Panc1 (cell line): Measurements from ENCODE around the gene SERPINA4. TPM values are rescaled to one million over a fixed set of nuclear protein-coding genes. Genes with fewer than 3 reads are reported as not detected.

Experiments used
- ATAC-seq: fragments of 200-7000 bp; cut with Tn5 transposase; 2 replicates; pipeline ENCODE4 v1.9.1; 2020; ENCODE audit warnings: mild to moderate bottlenecking, moderate library complexity
- BruUV-seq: library from RNA; stranded (reverse); fragments of 400-500 nt; replicated peaks from 2 replicates; lab custom pipeline; 2021; lab: Mats Ljungman, UMichigan
- CTCF ChIA-PET: fragments of 300-600 bp; sonication (Branson Sonifier 250); formaldehyde crosslinking; loops from one replicate; lab custom pipeline; 2022; ENCODE audit warnings: antibody characterized with exemption; lab: Charles Lee
- POLR2A ChIA-PET: fragments of 300-600 bp; sonication (Branson Sonifier 250); formaldehyde crosslinking; loops from one replicate; lab custom pipeline; 2022; ENCODE audit warnings: antibody characterized with exemption; lab: Charles Lee
- DNase-seq: peaks from one replicate; pipeline ENCODE4 v3.0.0-alpha.2; 2010; ENCODE audit warnings: low read depth, low spot score
- H3K27ac ChIP-seq: 2 replicates; pipeline ENCODE4 v1.5.1; 2011; ENCODE audit warnings: mild to moderate bottlenecking, low read length, inconsistent platforms
- H3K27me3 ChIP-seq: fragments of 200-500 bp; sonication (Bioruptor generic); 2 replicates; pipeline ENCODE4 v1.6.0; 2014; ENCODE audit warnings: low read length, inconsistent platforms; ENCODE audit not compliant: control insufficient read depth, insufficient read depth
- H3K36me3 ChIP-seq: fragments of 200-500 bp; sonication (Bioruptor generic); 2 replicates; pipeline ENCODE4 v1.5.1; 2014; ENCODE audit warnings: inconsistent platforms, mild to moderate bottlenecking, low read length, moderate library complexity; ENCODE audit not compliant: control insufficient read depth, insufficient read depth
- H3K4me1 ChIP-seq: 2 replicates; pipeline ENCODE4 v1.5.1; 2011; ENCODE audit warnings: inconsistent platforms, mild to moderate bottlenecking, low read length, moderate library complexity; ENCODE audit not compliant: control insufficient read depth, insufficient read depth
- H3K4me3 ChIP-seq, 2 experiments: 2 replicates each; pipeline ENCODE4 v1.5.1; 2011 to 2012; ENCODE audit warnings: low read depth in 2 of 2, low read length in 2 of 2, mild to moderate bottlenecking in 2 of 2, inconsistent platforms in 1 of 2, moderate library complexity in 1 of 2
- H3K9me3 ChIP-seq: fragments of 200-500 bp; sonication (Bioruptor generic); 2 replicates; pipeline ENCODE4 v1.5.1; 2014; ENCODE audit warnings: low read depth, mild to moderate bottlenecking, inconsistent platforms, low read length, moderate library complexity; ENCODE audit not compliant: control insufficient read depth, insufficient read depth
- POLR2AphosphoS5 ChIP-seq: IDR thresholded peaks from 2 replicates; pipeline ENCODE4 v1.6.1; 2012; ENCODE audit warnings: mild to moderate bottlenecking, low read depth, low read length, moderate library complexity
- SIN3A ChIP-seq: IDR thresholded peaks from 2 replicates; pipeline ENCODE4 v1.6.1; 2012; ENCODE audit warnings: low read depth, mild to moderate bottlenecking, low read length, moderate library complexity, borderline replicate concordance; ENCODE audit not compliant: insufficient read depth
- TCF7L2 ChIP-seq: IDR thresholded peaks from 2 replicates; pipeline ENCODE4 v1.6.1; 2011; ENCODE audit warnings: mild to moderate bottlenecking, low read depth, low read length, inconsistent platforms
- in situ Hi-C: cut with HindIII; loops from 2 replicates; pipeline ENCODE4 v1.10.0; 2016; ENCODE audit warnings: low sequenced_read_pairs, low pct_unique_long_range_greater_than_20kb
- intact Hi-C: fragments of 100-400 bp; cut with micrococcal nuclease; formaldehyde crosslinking; loops from one replicate; pipeline ENCODE4 v1.10.0; 2022; ENCODE audit not compliant: unreplicated experiment
- total RNA-seq: library from RNA; stranded (reverse); gene quantifications from one replicate; pipeline ENCODE4 v1.2.1, GENCODE V29; 2021; ENCODE audit not compliant: unreplicated experiment
- TF ChIP-seq, protein P1 (sequence below), 2 experiments: IDR thresholded peaks; 2 replicates each; pipeline ENCODE4 v1.6.1; 2011 to 2012; ENCODE audit warnings: low read depth in 2 of 2, control low read depth in 1 of 2, low read length in 1 of 2, mild to moderate bottlenecking in 1 of 2, moderate library complexity in 1 of 2; ENCODE audit not compliant: insufficient read depth in 1 of 2
- TF ChIP-seq, protein P2 (sequence below): fragments of 450-650 bp; IDR thresholded peaks from 2 replicates; pipeline ENCODE4 v1.5.1; 2017; ENCODE audit warnings: mild to moderate bottlenecking

SERPINA4 gene
- total RNA-seq, 1 experiment from 2014 or later, result 0.10 TPM

DNA sequence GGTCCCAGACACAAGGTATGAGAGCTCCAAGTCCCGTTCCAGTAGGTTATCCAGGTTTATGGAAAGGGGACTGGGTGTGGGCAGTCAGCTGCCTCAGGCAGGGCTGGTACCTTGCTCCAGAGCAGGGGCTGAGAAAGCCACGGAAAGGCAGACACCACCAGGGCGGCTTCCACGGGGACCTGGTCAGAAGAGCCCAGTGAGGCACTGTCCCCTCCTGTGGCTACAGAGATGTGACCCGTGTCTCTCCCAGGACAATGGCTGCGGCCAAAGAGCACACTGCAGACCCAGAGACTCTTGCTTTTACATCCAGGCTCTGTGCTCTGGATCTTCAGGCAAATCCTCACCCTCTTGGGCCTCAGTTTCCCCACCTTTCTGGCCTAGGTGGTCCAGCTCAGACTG, 8.8 kb downstream of the SERPINA4 start:
- no peak for TF ChIP-seq TCF7L2
- TF ChIP-seq SIN3A, result no peak
- TF ChIP-seq POLR2AphosphoS5, result no peak
- TF ChIP-seq, protein P1, sequence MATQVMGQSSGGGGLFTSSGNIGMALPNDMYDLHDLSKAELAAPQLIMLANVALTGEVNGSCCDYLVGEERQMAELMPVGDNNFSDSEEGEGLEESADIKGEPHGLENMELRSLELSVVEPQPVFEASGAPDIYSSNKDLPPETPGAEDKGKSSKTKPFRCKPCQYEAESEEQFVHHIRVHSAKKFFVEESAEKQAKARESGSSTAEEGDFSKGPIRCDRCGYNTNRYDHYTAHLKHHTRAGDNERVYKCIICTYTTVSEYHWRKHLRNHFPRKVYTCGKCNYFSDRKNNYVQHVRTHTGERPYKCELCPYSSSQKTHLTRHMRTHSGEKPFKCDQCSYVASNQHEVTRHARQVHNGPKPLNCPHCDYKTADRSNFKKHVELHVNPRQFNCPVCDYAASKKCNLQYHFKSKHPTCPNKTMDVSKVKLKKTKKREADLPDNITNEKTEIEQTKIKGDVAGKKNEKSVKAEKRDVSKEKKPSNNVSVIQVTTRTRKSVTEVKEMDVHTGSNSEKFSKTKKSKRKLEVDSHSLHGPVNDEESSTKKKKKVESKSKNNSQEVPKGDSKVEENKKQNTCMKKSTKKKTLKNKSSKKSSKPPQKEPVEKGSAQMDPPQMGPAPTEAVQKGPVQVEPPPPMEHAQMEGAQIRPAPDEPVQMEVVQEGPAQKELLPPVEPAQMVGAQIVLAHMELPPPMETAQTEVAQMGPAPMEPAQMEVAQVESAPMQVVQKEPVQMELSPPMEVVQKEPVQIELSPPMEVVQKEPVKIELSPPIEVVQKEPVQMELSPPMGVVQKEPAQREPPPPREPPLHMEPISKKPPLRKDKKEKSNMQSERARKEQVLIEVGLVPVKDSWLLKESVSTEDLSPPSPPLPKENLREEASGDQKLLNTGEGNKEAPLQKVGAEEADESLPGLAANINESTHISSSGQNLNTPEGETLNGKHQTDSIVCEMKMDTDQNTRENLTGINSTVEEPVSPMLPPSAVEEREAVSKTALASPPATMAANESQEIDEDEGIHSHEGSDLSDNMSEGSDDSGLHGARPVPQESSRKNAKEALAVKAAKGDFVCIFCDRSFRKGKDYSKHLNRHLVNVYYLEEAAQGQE (IDR thresholded peaks at IDR 0.05; ENCODE audit: insufficient read depth in 1 of 2, low read depth in 2 of 2, low read length in 1 of 2), result no peak
- TF ChIP-seq, protein P2, sequence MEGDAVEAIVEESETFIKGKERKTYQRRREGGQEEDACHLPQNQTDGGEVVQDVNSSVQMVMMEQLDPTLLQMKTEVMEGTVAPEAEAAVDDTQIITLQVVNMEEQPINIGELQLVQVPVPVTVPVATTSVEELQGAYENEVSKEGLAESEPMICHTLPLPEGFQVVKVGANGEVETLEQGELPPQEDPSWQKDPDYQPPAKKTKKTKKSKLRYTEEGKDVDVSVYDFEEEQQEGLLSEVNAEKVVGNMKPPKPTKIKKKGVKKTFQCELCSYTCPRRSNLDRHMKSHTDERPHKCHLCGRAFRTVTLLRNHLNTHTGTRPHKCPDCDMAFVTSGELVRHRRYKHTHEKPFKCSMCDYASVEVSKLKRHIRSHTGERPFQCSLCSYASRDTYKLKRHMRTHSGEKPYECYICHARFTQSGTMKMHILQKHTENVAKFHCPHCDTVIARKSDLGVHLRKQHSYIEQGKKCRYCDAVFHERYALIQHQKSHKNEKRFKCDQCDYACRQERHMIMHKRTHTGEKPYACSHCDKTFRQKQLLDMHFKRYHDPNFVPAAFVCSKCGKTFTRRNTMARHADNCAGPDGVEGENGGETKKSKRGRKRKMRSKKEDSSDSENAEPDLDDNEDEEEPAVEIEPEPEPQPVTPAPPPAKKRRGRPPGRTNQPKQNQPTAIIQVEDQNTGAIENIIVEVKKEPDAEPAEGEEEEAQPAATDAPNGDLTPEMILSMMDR, result no peak
- no peaks in the 10 kb centered on the region for H3K9me3 ChIP-seq
- H3K4me3 ChIP-seq, result no peak overlapping the region
- DNase-seq (no peak), ATAC-seq (no peak)
- ChIA-PET CTCF (no interaction called here), POLR2A (no interaction called here)
- BruUV-seq, result no TSS peak
- H3K27me3 ChIP-seq, result no peaks in the 10 kb centered on the region
- H3K36me3 ChIP-seq, result no peaks in the 10 kb centered on the region
- H3K27ac ChIP-seq, result no peak overlapping the region
- no peaks in the 10 kb centered on the region; the same call in 1 of the 2 replicates for H3K4me1 ChIP-seq
- in situ Hi-C loops, result no loop called here
- intact Hi-C loops, result no loop called here

DNA sequence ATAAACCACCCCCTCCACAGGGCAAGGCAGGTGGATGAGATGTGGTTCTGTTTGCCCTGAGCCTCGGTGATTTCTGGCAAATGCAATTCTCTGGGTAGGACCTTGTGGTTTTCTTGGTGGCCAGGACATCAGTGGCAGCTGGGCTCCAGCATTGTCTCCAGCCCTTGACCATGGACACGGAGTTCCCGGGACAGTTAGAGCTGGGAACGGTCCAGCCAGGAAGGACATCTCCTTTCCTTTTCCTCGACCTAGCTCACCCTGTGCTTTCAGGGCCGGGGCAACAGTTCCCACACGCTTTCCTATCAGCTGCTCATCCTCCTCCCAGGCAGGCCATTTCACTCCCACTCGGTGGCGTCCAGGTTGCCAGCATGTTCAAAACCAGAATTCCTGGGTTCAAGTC, 9.2 kb downstream of the SERPINA4 start:
- H3K4me3 ChIP-seq, result no peak overlapping the region
- no peaks in the 10 kb centered on the region; the same call in 1 of the 2 replicates for H3K4me1 ChIP-seq
- BruUV-seq, result no TSS peak
- ChIA-PET POLR2A (no interaction called here), CTCF (no interaction called here)
- no peaks in the 10 kb centered on the region for H3K9me3 ChIP-seq
- no peak for ATAC-seq
- intact Hi-C loops (no loop called here), in situ Hi-C loops (no loop called here)
- no peak overlapping the region for H3K27ac ChIP-seq
- no peak for DNase-seq
- no peaks in the 10 kb centered on the region for H3K36me3 ChIP-seq
- TF ChIP-seq, protein P1 (IDR thresholded peaks at IDR 0.05; ENCODE audit: insufficient read depth in 1 of 2, low read depth in 2 of 2, low read length in 1 of 2), result no peak
- TF ChIP-seq POLR2AphosphoS5 (no peak), SIN3A (no peak), TCF7L2 (no peak)
- TF ChIP-seq, protein P2, result no peak
- H3K27me3 ChIP-seq, result no peaks in the 10 kb centered on the region
